Endothelial cell of umbilical vein (primary cell): ENCODE results near the gene ADAMTSL2. TPM values are rescaled to one million over a fixed set of nuclear protein-coding genes. Genes with fewer than 3 reads are reported as not detected.

Experiments used
- BruUV-seq: library from RNA; stranded (reverse); fragments of 400-500 nt; replicated peaks from 2 replicates; lab custom pipeline; 2021; lab: Mats Ljungman, UMichigan
- CTCF ChIA-PET: fragments of 300-600, 350-600 bp; sonication (Branson Sonifier 250); formaldehyde crosslinking; loops from one replicate; lab custom pipeline; 2021; ENCODE audit warnings: antibody characterized with exemption, inconsistent platforms; lab: Charles Lee
- POLR2A ChIA-PET: fragments of 300-600, 350-600 bp; sonication (Branson Sonifier 250); formaldehyde crosslinking; loops from one replicate; lab custom pipeline; 2021; ENCODE audit warnings: antibody characterized with exemption, inconsistent platforms; lab: Charles Lee
- DNase-seq: peaks from one replicate; pipeline ENCODE4 v3.0.0-alpha.2; 2011; ENCODE audit warnings: low read depth, low spot score
- FAIRE-seq: peaks from 2 replicates; lab custom pipeline; 2011; peaks lifted over from hg19 to GRCh38; lab: Jason Lieb, UNC
- H2AFZ ChIP-seq: 2 replicates; pipeline ENCODE4 v1.6.0; 2012; ENCODE audit warnings: low read depth, low read length, control low read depth, inconsistent platforms
- H3K27ac ChIP-seq: 2 replicates; pipeline ENCODE4 v1.5.1; 2011; ENCODE audit warnings: low read depth, mild to moderate bottlenecking, control low read depth, low read length, moderate library complexity; ENCODE audit not compliant: insufficient read depth
- H3K27me3 ChIP-seq, 2 experiments: 2 replicates each; pipeline versions ENCODE4 v1.6.0 to v1.6.1; 2011; ENCODE audit warnings: low read length in 2 of 2, mixed read lengths in 1 of 2; ENCODE audit not compliant: control insufficient read depth in 2 of 2, insufficient read depth in 2 of 2
- H3K36me3 ChIP-seq, 2 experiments: 2 replicates in 1 of 2; 3 replicates in 1 of 2; pipeline ENCODE4 v1.5.1; 2011; ENCODE audit warnings: low read length in 2 of 2, mild to moderate bottlenecking in 1 of 2, moderate library complexity in 1 of 2; ENCODE audit not compliant: control insufficient read depth in 2 of 2, insufficient read depth in 2 of 2; ENCODE audit errors: extremely low read depth in 1 of 2
- H3K4me1 ChIP-seq: 3 replicates; pipeline ENCODE4 v1.5.1; 2011; ENCODE audit warnings: mild to moderate bottlenecking, low read length; ENCODE audit not compliant: control insufficient read depth, insufficient read depth; ENCODE audit errors: extremely low read depth
- H3K4me2 ChIP-seq: 2 replicates; pipeline ENCODE4 v1.6.1; 2011; ENCODE audit warnings: low read length, control low read depth, mixed read lengths; ENCODE audit not compliant: insufficient read depth
- H3K4me3 ChIP-seq, 3 experiments: fragments of 200-600 bp in 1 of 3; sonication (generic), shearing (Covaris generic) in 1 of 3; replicated peaks in 1 of 3; 2 replicates each; pipeline ENCODE4 v1.5.1; 2011 to 2016; ENCODE audit warnings: control low read depth in 3 of 3, low read length in 3 of 3, mild to moderate bottlenecking in 2 of 3, inconsistent platforms in 1 of 3, low read depth in 1 of 3, moderate library complexity in 1 of 3; ENCODE audit not compliant: insufficient read depth in 1 of 3
- H3K79me2 ChIP-seq: 2 replicates; pipeline ENCODE4 v1.6.0; 2012; ENCODE audit warnings: low read length, inconsistent platforms; ENCODE audit not compliant: control insufficient read depth, insufficient read depth
- H3K9ac ChIP-seq: replicated peaks from 2 replicates; pipeline ENCODE3; 2011; ENCODE audit warnings: low read length, control low read depth; ENCODE audit not compliant: insufficient read depth; ENCODE audit errors: extremely low read depth
- H3K9me1 ChIP-seq: replicated peaks from 3 replicates; pipeline ENCODE4 v1.6.0; 2011; ENCODE audit warnings: mild to moderate bottlenecking, low read length; ENCODE audit not compliant: control insufficient read depth, insufficient read depth; ENCODE audit errors: extremely low read depth
- H3K9me3 ChIP-seq: replicated peaks from 2 replicates; pipeline ENCODE4 v1.5.1; 2012; ENCODE audit warnings: low read length, inconsistent platforms; ENCODE audit not compliant: control insufficient read depth, insufficient read depth
- H4K20me1 ChIP-seq: replicated peaks from 2 replicates; pipeline ENCODE3; 2011; ENCODE audit warnings: mild to moderate bottlenecking, low read length; ENCODE audit not compliant: control insufficient read depth, insufficient read depth; ENCODE audit errors: extremely low read depth
- CTCF ChIP-seq, 2 donors: IDR thresholded peaks; 1 replicate in 1 of 2; 2 replicates in 1 of 2; pipeline ENCODE4 v1.5.1; 2011; ENCODE audit warnings: low read length in 2 of 2, mild to moderate bottlenecking in 2 of 2, moderate library complexity in 2 of 2, control low read depth in 1 of 2, inconsistent platforms in 1 of 2, low read depth in 1 of 2; ENCODE audit not compliant: insufficient read depth in 1 of 2; ENCODE audit errors: extremely low read depth in 1 of 2
- EZH2 ChIP-seq: IDR thresholded peaks from 2 replicates; pipeline ENCODE4 v1.6.1; 2012; ENCODE audit warnings: borderline replicate concordance, low read depth, mild to moderate bottlenecking, moderate library complexity, low read length, inconsistent platforms; ENCODE audit not compliant: severe bottlenecking
- FOS ChIP-seq: IDR thresholded peaks from 2 replicates; pipeline ENCODE4 v1.6.1; 2011; ENCODE audit warnings: mild to moderate bottlenecking, low read length, moderate library complexity, borderline replicate concordance; ENCODE audit not compliant: insufficient read depth
- GATA2 ChIP-seq: IDR thresholded peaks from 2 replicates; pipeline ENCODE4 v1.7.0; 2011; ENCODE audit warnings: low read depth, mild to moderate bottlenecking, moderate library complexity, mixed read lengths, low read length; ENCODE audit not compliant: insufficient read length, insufficient read depth
- JUN ChIP-seq: IDR thresholded peaks from 2 replicates; pipeline ENCODE4 v1.6.1; 2011; ENCODE audit warnings: borderline replicate concordance, low read depth; ENCODE audit not compliant: insufficient read length, insufficient read depth
- MAX ChIP-seq: IDR thresholded peaks from 2 replicates; pipeline ENCODE4 v1.6.1; 2011; ENCODE audit not compliant: insufficient read depth, insufficient read length
- MYC ChIP-seq: IDR thresholded peaks from one replicate; pipeline ENCODE4 v1.6.1; 2011; ENCODE audit warnings: mild to moderate bottlenecking, low read depth, low read length
- POLR2A ChIP-seq: IDR thresholded peaks from 2 replicates; pipeline ENCODE4 v1.6.1; 2012; ENCODE audit warnings: low read depth, mild to moderate bottlenecking, control low read depth, low read length
- POLR2AphosphoS5 ChIP-seq: IDR thresholded peaks from 2 replicates; pipeline ENCODE4 v1.6.1; 2012; ENCODE audit warnings: low read depth, mild to moderate bottlenecking, control low read depth, low read length, moderate library complexity; ENCODE audit not compliant: insufficient read depth
- dilution Hi-C: fragments of 300-500 bp; cut with MboI; formaldehyde crosslinking; loops from one replicate; pipeline ENCODE4 v1.15.0; 2019; ENCODE audit warnings: low sequenced_read_pairs; ENCODE audit not compliant: extremely low pct_ligation_motif_present
- intact Hi-C: fragments of 100-400 bp; cut with micrococcal nuclease; formaldehyde crosslinking; loops from one replicate; pipeline ENCODE4 v1.10.0; 2022
- polyA plus RNA-seq, 4 experiments: library from polyadenylated mRNA; depleted of rRNA in 3 of 4; stranded (reverse) in 3 of 4; unstranded in 1 of 4; fragments of >200 nt; gene quantifications; 2 replicates each; pipeline versions ENCODE4 v1.2.1 to v1.2.3, GENCODE V29; 2011 to 2012; ENCODE audit warnings: missing spikeins in 1 of 4
- total RNA-seq: library from RNA; stranded (reverse); gene quantifications from 2 replicates; pipeline ENCODE4 v1.2.3, GENCODE V29; 2021

Gene ADAMTSL2
- total and polyA plus RNA-seq, 2 donors (not counting 3 experiments of a cell fraction or from before 2014, with no cell fraction given) = not detected

GRCh38 chr9:133524146-133524545 is 10.4 kb upstream of the ADAMTSL2 start:
- Histone ChIP-seq H4K20me1 (no peaks in the 10 kb centered on the region), H3K9me1 (no peaks in the 10 kb centered on the region), H3K79me2 (no peaks in the 10 kb centered on the region), H3K4me3 (no peak overlapping the region), H2AFZ (no peak overlapping the region), H3K4me2 (no peak overlapping the region), H3K4me1 (no peaks in the 10 kb centered on the region), H3K9me3 (no peaks in the 10 kb centered on the region), H3K36me3 (no peaks in the 10 kb centered on the region), H3K27ac (no peak overlapping the region), H3K9ac (no peak overlapping the region), H3K27me3 (peaks cover 0 to 3% of the 10 kb centered on the region in 2 experiments)
- ChIA-PET POLR2A (no interaction called here), CTCF (no interaction called here)
- FAIRE-seq (no peak), DNase-seq (no peak)
- no TSS peak for BruUV-seq
- TF ChIP-seq CTCF (IDR thresholded peaks at IDR 0.05; ENCODE audit: extremely low read depth in 1 of 2, insufficient read depth in 1 of 2, low read depth in 1 of 2, low read length in 2 of 2) = no peak
- TF ChIP-seq POLR2AphosphoS5 = no peak
- TF ChIP-seq EZH2 = no peak
- no peak for TF ChIP-seq JUN
- no peak for TF ChIP-seq GATA2
- TF ChIP-seq MYC = no peak
- no peak for TF ChIP-seq MAX
- no peak for TF ChIP-seq POLR2A
- TF ChIP-seq FOS = no peak
- intact Hi-C loops (no loop called here), dilution Hi-C loops (no loop called here)
